Measurements from ENCODE around the gene MPPE1.

GRCh38 chr18:11940956-11941355 lies 32.8 kb upstream of the MPPE1 start:
- TF ChIP-seq CTCF (IDR thresholded peaks at IDR 0.05) (no peak), ZFX (IDR thresholded peaks at IDR 0.05; ENCODE audit: borderline replicate concordance) (no peak)
